Measurements from ENCODE around the gene N4BP2L2.

Gene N4BP2L2

GRCh38 chr13:32390048-32390447 is 148.5 kb downstream of the N4BP2L2 start (continued):
- TF ChIP-seq, protein P1, sequence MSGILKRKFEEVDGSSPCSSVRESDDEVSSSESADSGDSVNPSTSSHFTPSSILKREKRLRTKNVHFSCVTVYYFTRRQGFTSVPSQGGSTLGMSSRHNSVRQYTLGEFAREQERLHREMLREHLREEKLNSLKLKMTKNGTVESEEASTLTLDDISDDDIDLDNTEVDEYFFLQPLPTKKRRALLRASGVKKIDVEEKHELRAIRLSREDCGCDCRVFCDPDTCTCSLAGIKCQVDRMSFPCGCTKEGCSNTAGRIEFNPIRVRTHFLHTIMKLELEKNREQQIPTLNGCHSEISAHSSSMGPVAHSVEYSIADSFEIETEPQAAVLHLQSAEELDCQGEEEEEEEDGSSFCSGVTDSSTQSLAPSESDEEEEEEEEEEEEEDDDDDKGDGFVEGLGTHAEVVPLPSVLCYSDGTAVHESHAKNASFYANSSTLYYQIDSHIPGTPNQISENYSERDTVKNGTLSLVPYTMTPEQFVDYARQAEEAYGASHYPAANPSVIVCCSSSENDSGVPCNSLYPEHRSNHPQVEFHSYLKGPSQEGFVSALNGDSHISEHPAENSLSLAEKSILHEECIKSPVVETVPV (CRISPR knock-in tag; IDR thresholded peaks at IDR 0.05), result no peak
- TF ChIP-seq TOX (CRISPR knock-in tag; IDR thresholded peaks at IDR 0.05; ENCODE audit: borderline replicate concordance) (no peak), ZNF8 (CRISPR knock-in tag; IDR thresholded peaks at IDR 0.05) (no peak)

DNA sequence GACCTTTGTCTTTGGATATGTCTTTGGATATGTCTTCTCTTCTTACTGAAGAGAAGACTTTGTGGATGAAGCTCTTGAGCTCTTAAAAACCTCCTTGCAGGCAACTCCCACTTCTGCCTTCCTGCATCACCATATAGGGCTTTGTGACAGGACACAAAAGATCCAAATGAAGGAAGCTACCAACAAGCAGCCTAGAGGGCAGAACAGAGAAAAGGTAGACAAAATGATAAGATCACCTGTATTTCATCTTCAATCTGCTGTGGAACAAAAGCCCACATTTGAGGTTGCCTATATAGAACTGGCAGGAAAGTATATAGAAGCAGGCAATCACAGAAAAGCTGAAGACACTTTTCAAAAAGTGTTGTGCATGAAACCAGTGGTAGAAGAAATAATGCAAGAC is 153.2 kb downstream of the N4BP2L2 start:
- no peak for TF ChIP-seq BACH2 (CRISPR knock-in tag; IDR thresholded peaks at IDR 0.05; ENCODE audit: borderline replicate concordance)
- TF ChIP-seq ZC3H10 (CRISPR knock-in tag; IDR thresholded peaks at IDR 0.05), result no peak
- TF ChIP-seq, protein P2, sequence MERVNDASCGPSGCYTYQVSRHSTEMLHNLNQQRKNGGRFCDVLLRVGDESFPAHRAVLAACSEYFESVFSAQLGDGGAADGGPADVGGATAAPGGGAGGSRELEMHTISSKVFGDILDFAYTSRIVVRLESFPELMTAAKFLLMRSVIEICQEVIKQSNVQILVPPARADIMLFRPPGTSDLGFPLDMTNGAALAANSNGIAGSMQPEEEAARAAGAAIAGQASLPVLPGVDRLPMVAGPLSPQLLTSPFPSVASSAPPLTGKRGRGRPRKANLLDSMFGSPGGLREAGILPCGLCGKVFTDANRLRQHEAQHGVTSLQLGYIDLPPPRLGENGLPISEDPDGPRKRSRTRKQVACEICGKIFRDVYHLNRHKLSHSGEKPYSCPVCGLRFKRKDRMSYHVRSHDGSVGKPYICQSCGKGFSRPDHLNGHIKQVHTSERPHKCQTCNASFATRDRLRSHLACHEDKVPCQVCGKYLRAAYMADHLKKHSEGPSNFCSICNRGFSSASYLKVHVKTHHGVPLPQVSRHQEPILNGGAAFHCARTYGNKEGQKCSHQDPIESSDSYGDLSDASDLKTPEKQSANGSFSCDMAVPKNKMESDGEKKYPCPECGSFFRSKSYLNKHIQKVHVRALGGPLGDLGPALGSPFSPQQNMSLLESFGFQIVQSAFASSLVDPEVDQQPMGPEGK (CRISPR knock-in tag; IDR thresholded peaks at IDR 0.05; ENCODE audit: borderline replicate concordance), result no peak
- no peak for TF ChIP-seq ZFP3 (CRISPR knock-in tag; IDR thresholded peaks at IDR 0.05)
- no peak for TF ChIP-seq ARNTL (CRISPR knock-in tag; IDR thresholded peaks at IDR 0.05; ENCODE audit: borderline replicate concordance, low read depth)
- no peak for TF ChIP-seq OSR1 (CRISPR knock-in tag; IDR thresholded peaks at IDR 0.05)
- TF ChIP-seq SNAI2 (CRISPR knock-in tag; IDR thresholded peaks at IDR 0.05), result no peak
- TF ChIP-seq PPARA (CRISPR knock-in tag; IDR thresholded peaks at IDR 0.05; ENCODE audit: borderline replicate concordance), result no peak
- no peak for TF ChIP-seq TOX (CRISPR knock-in tag; IDR thresholded peaks at IDR 0.05; ENCODE audit: borderline replicate concordance)
- no peak for TF ChIP-seq ESRRG (CRISPR knock-in tag; IDR thresholded peaks at IDR 0.05)
- TF ChIP-seq ZNF565 (CRISPR knock-in tag; conservative IDR thresholded peaks at IDR 0.05; ENCODE audit: low read depth), result no peak
- TF ChIP-seq ZFP30 (CRISPR knock-in tag; IDR thresholded peaks at IDR 0.05), result no peak
- TF ChIP-seq TSHZ2 (CRISPR knock-in tag; IDR thresholded peaks at IDR 0.05), result no peak
- TF ChIP-seq GLIS3 (CRISPR knock-in tag; IDR thresholded peaks at IDR 0.05), result no peak
- no peak for TF ChIP-seq RARB (CRISPR knock-in tag; IDR thresholded peaks at IDR 0.05)
- TF ChIP-seq ZNF70 (CRISPR knock-in tag; IDR thresholded peaks at IDR 0.05), result no peak
- TF ChIP-seq, protein P1 (CRISPR knock-in tag; IDR thresholded peaks at IDR 0.05), result no peak
- no peak for TF ChIP-seq ISL1 (CRISPR knock-in tag; IDR thresholded peaks at IDR 0.05)
- no peak for TF ChIP-seq CREB5 (CRISPR knock-in tag; IDR thresholded peaks at IDR 0.05; ENCODE audit: low read depth)
- no peak for ATAC-seq

DNA sequence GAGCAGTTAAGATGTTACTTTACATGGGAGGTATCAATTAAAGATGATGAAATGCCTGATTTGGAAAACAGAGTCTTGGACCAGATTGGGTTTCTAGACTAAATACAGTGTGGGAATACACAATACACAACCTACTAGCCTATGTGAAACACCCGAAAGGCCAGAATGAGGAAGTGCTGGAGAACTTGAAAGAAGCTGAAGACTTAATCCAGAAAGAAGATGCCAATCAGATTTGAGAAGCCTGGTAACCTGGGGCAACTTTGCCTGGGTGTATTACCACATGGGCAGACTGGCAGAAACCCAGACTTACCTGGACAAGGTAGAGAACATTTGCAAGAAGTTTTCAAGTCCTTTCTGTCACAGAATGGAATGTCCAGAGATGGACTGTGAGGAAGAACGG is 153.9 kb downstream of the N4BP2L2 start:
- no peak for ATAC-seq
- TF ChIP-seq CREB5 (CRISPR knock-in tag; IDR thresholded peaks at IDR 0.05; ENCODE audit: low read depth) (no peak), PPARA (CRISPR knock-in tag; IDR thresholded peaks at IDR 0.05; ENCODE audit: borderline replicate concordance) (no peak), GLIS3 (CRISPR knock-in tag; IDR thresholded peaks at IDR 0.05) (no peak), ZC3H10 (CRISPR knock-in tag; IDR thresholded peaks at IDR 0.05) (no peak), CSDC2 (CRISPR knock-in tag; IDR thresholded peaks at IDR 0.05) (no peak), TCF4 (CRISPR knock-in tag; IDR thresholded peaks at IDR 0.05; ENCODE audit: borderline replicate concordance) (no peak), ARNTL (CRISPR knock-in tag; IDR thresholded peaks at IDR 0.05; ENCODE audit: borderline replicate concordance, low read depth) (no peak), OSR1 (CRISPR knock-in tag; IDR thresholded peaks at IDR 0.05) (no peak)
- TF ChIP-seq, protein P2 (CRISPR knock-in tag; IDR thresholded peaks at IDR 0.05; ENCODE audit: borderline replicate concordance), result no peak
- TF ChIP-seq, protein P1 (CRISPR knock-in tag; IDR thresholded peaks at IDR 0.05), result no peak
